Neutrophil (primary cell): Measurements from ENCODE around the gene TMEM192.

ENCODE experiments used
- H3K27ac ChIP-seq: fragments of 200-600 bp; sonication (generic); 2 replicates; pipeline ENCODE4 v1.5.1; 2016; ENCODE audit warnings: mild to moderate bottlenecking, moderate library complexity
- H3K27me3 ChIP-seq: fragments of 200-600 bp; sonication (generic); 2 replicates; pipeline ENCODE4 v1.6.0; 2016; ENCODE audit warnings: mild to moderate bottlenecking
- H3K36me3 ChIP-seq: fragments of 200-600 bp; sonication (generic); 2 replicates; pipeline ENCODE4 v1.5.1; 2017
- H3K4me1 ChIP-seq, 2 experiments: fragments of 200-600 bp in 1 of 2; sonication (generic) in 1 of 2; 1 replicate in 1 of 2; 2 replicates in 1 of 2; pipeline versions ENCODE4 v1.5.1 to v1.6.1; 2013 to 2016; ENCODE audit warnings: low read depth in 1 of 2, low read length in 1 of 2, mild to moderate bottlenecking in 1 of 2, moderate library complexity in 1 of 2; ENCODE audit not compliant: control insufficient read depth in 1 of 2, insufficient read depth in 1 of 2
- H3K4me3 ChIP-seq, 2 experiments: fragments of 200-600 bp in 1 of 2; sonication (generic) in 1 of 2; 1 replicate in 1 of 2; 2 replicates in 1 of 2; pipeline ENCODE4 v1.5.1; 2013 to 2016; ENCODE audit warnings: low read depth in 1 of 2, low read length in 1 of 2, mild to moderate bottlenecking in 1 of 2, moderate library complexity in 1 of 2
- H3K9me3 ChIP-seq: fragments of 200-600 bp; sonication (generic); 2 replicates; pipeline ENCODE4 v1.5.1; 2016
- CTCF ChIP-seq: fragments of 200-600 bp; sonication (generic); IDR thresholded peaks from 2 replicates; pipeline ENCODE4 v1.5.1; 2016; ENCODE audit warnings: antibody characterized with exemption

Gene TMEM192

GRCh38 chr4:165060938-165061337 lies 51.7 kb downstream of the TMEM192 start:
- Histone ChIP-seq H3K4me3 (no peak overlapping the region), H3K4me1 (no peaks in the 10 kb centered on the region), H3K27me3 (no peaks in the 10 kb centered on the region), H3K36me3 (no peaks in the 10 kb centered on the region), H3K27ac (no peak overlapping the region), H3K9me3 (no peaks in the 10 kb centered on the region)
- TF ChIP-seq CTCF = no peak

- TF ChIP-seq CTCF = no peak
- H3K36me3 ChIP-seq = no peaks in the 10 kb centered on the region
- H3K4me1 ChIP-seq = no peaks in the 10 kb centered on the region
- H3K27ac ChIP-seq = no peak overlapping the region
- H3K4me3 ChIP-seq = no peak overlapping the region
- no peaks in the 10 kb centered on the region for H3K27me3 ChIP-seq
- H3K9me3 ChIP-seq = no peaks in the 10 kb centered on the region
Observed at GRCh38 chr4:165059386-165059785, 53.3 kb downstream of the TMEM192 start.

GRCh38 chr4:165058666-165059065 lies 54.0 kb downstream of the TMEM192 start:
- no peak for TF ChIP-seq CTCF
- no peaks in the 10 kb centered on the region for H3K36me3 ChIP-seq
- no peaks in the 10 kb centered on the region for H3K9me3 ChIP-seq
- no peaks in the 10 kb centered on the region for H3K4me1 ChIP-seq
- H3K4me3 ChIP-seq = no peak overlapping the region
- no peak overlapping the region for H3K27ac ChIP-seq
- H3K27me3 ChIP-seq = no peaks in the 10 kb centered on the region

- Histone ChIP-seq H3K9me3 (no peaks in the 10 kb centered on the region), H3K27ac (no peak overlapping the region), H3K4me3 (no peak overlapping the region), H3K4me1 (no peaks in the 10 kb centered on the region), H3K36me3 (no peaks in the 10 kb centered on the region), H3K27me3 (no peaks in the 10 kb centered on the region)
- no peak for TF ChIP-seq CTCF
Observed at GRCh38 chr4:165055601-165056000, 57.1 kb downstream of the TMEM192 start.

- no peaks in the 10 kb centered on the region for H3K9me3 ChIP-seq
- TF ChIP-seq CTCF = no peak
- H3K4me1 ChIP-seq = no peaks in the 10 kb centered on the region
- H3K4me3 ChIP-seq = no peak within 1 kb of the TSS
- H3K36me3 ChIP-seq = no peaks in the 10 kb centered on the region
- H3K27me3 ChIP-seq = no peaks in the 10 kb centered on the region
- no peak within 1 kb of the TSS for H3K27ac ChIP-seq
Observed at GRCh38 chr4:165053645-165054044, 59.0 kb downstream of the TMEM192 start, which contains the start of gene TRIM75. TSS of gene TRIM75 (plus strand) at chr4:165053866. CDS start at chr4:165059148, 5,282 bp downstream.

- H3K27ac ChIP-seq = no peak overlapping the region
- no peaks in the 10 kb centered on the region for H3K27me3 ChIP-seq
- H3K9me3 ChIP-seq = no peaks in the 10 kb centered on the region
- no peaks in the 10 kb centered on the region for H3K36me3 ChIP-seq
- no peak for TF ChIP-seq CTCF
- no peak overlapping the region for H3K4me3 ChIP-seq
- no peaks in the 10 kb centered on the region for H3K4me1 ChIP-seq
Observed at GRCh38 chr4:165052627-165053026, 60.0 kb downstream of the TMEM192 start.
